ENCODE data around the gene PTPRCAP. TPM values are rescaled to one million over a fixed set of nuclear protein-coding genes. Genes with fewer than 3 reads are reported as not detected.
"Not testable (repeated sequence)": the region's sequence is repeated elsewhere in the genome, so short reads cannot be mapped to it uniquely, and the experiment has no call there.

PTPRCAP gene
- 85.1 and 90.3 TPM in 2 replicates for total RNA-seq

GRCh38 chr11:67437082-67437808, at the start of gene PTPRCAP:
Gene PTPRCAP, minus strand, starts transcription at chr11:67437682. Its CDS starts 63 bp downstream, at chr11:67437619.
- H3K36me3 Mint-ChIP-seq (ENCODE audit: low read depth), result peaks cover 47% of the 10 kb centered on the region
- H3K4me1 Mint-ChIP-seq, result peaks cover 42% of the 10 kb centered on the region
- H3K27ac Mint-ChIP-seq, result peak within 1 kb of the TSS; percentile 98
- H3K9me3 Mint-ChIP-seq, result no peaks in the 10 kb centered on the region
- intact Hi-C loops (cut with micrococcal nuclease), result loop anchor here (1.0 to 2.0 kb wide), 3 partner anchors 28 to 69 kb away; no protein-coding TSS in a partner anchor
- DNase-seq, result peak; percentile 92
- no peaks in the 10 kb centered on the region for H3K27me3 Mint-ChIP-seq
- peak within 1 kb of the TSS; percentile 99 for H3K4me3 Mint-ChIP-seq

GRCh38 chr11:67486481-67487195, 49.2 kb upstream of the PTPRCAP start:
- Mint-ChIP-seq H3K27ac (peak overlapping the region; percentile 99), H3K4me3 (peak overlapping the region; percentile 96), H3K9me3 (peaks cover 6% of the 10 kb centered on the region), H3K4me1 (peaks cover 59% of the 10 kb centered on the region), H3K36me3 (ENCODE audit: low read depth) (peaks cover 62% of the 10 kb centered on the region), H3K27me3 (no peaks in the 10 kb centered on the region)
- intact Hi-C loops (cut with micrococcal nuclease), result loop anchor here (1.0 to 10.0 kb wide), 3 partner anchors 20 to 532 kb away; partner anchors contain the start of genes PC and PTPRCAP
- DNase-seq, result peak; percentile 79

GRCh38 chr11:67485873-67486361, 48.4 kb upstream of the PTPRCAP start:
- H3K9me3 Mint-ChIP-seq, H3K27me3 Mint-ChIP-seq: not testable (repeated sequence)
- intact Hi-C loops (cut with micrococcal nuclease), result loop anchor here (2.0 to 10.0 kb wide), 3 partner anchors 49 to 531 kb away; partner anchors contain the start of genes PC and PTPRCAP
- peaks cover 58% of the 10 kb centered on the region for H3K36me3 Mint-ChIP-seq (ENCODE audit: low read depth)
- peak; percentile 86 for DNase-seq
- peak overlapping the region; percentile 96 for H3K4me3 Mint-ChIP-seq
- peaks cover 59% of the 10 kb centered on the region for H3K4me1 Mint-ChIP-seq
- peak overlapping the region; percentile 99 for H3K27ac Mint-ChIP-seq

GRCh38 chr11:67484847-67485311, 47.4 kb upstream of the PTPRCAP start:
- peak overlapping the region; percentile 99 for H3K27ac Mint-ChIP-seq
- DNase-seq, result peak; percentile 89
- peaks cover 1% of the 10 kb centered on the region for H3K27me3 Mint-ChIP-seq
- peaks cover 59% of the 10 kb centered on the region for H3K4me1 Mint-ChIP-seq
- intact Hi-C loops (cut with micrococcal nuclease), result loop anchor here (2.0 to 10.0 kb wide), 3 partner anchors 82 to 530 kb away; partner anchors contain the start of genes GRK2 and PC
- H3K36me3 Mint-ChIP-seq (ENCODE audit: low read depth), result peaks cover 52% of the 10 kb centered on the region
- peak overlapping the region; percentile 96 for H3K4me3 Mint-ChIP-seq
- peaks cover 6% of the 10 kb centered on the region for H3K9me3 Mint-ChIP-seq

GRCh38 chr11:67483831-67484665, 46.6 kb upstream of the PTPRCAP start:
- Mint-ChIP-seq H3K4me1 (peaks cover 55% of the 10 kb centered on the region), H3K4me3 (peak overlapping the region; percentile 96)

GRCh38 chr11:67482827-67483798, 45.6 kb upstream of the PTPRCAP start, which contains the start of gene AIP:
Gene AIP, plus strand, starts transcription at chr11:67483026. Its CDS starts 133 bp downstream, at chr11:67483159.
- Mint-ChIP-seq H3K4me1 (peaks cover 47% of the 10 kb centered on the region), H3K4me3 (peak within 1 kb of the TSS; percentile 96), H3K27ac (peak within 1 kb of the TSS; percentile 99), H3K27me3 (peaks cover 5% of the 10 kb centered on the region), H3K36me3 (ENCODE audit: low read depth) (peaks cover 39% of the 10 kb centered on the region), H3K9me3 (peaks cover 6% of the 10 kb centered on the region)
- intact Hi-C loops (cut with micrococcal nuclease), result loop anchor here (1.0 to 10.0 kb wide), 4 partner anchors 14 to 528 kb away; partner anchors contain the start of genes GRK2, PC and TMEM134
- peak; percentile 99 for DNase-seq

More at GRCh38 chr11:67483831-67484665, 46.6 kb upstream of the PTPRCAP start:
- intact Hi-C loops (cut with micrococcal nuclease), result loop anchor here (1.0 to 10.0 kb wide), 4 partner anchors 20 to 529 kb away; partner anchors contain the start of genes GRK2 and PC
- Mint-ChIP-seq H3K36me3 (ENCODE audit: low read depth) (peaks cover 47% of the 10 kb centered on the region), H3K27ac (peak overlapping the region; percentile 99), H3K9me3 (peaks cover 6% of the 10 kb centered on the region), H3K27me3 (peaks cover 5% of the 10 kb centered on the region)
- DNase-seq, result peak; percentile 85

GRCh38 chr11:67482275-67482826, 44.9 kb upstream of the PTPRCAP start:
- Mint-ChIP-seq H3K9me3 (peaks cover 6% of the 10 kb centered on the region), H3K4me1 (peaks cover 40% of the 10 kb centered on the region), H3K4me3 (peak overlapping the region; percentile 96), H3K36me3 (ENCODE audit: low read depth) (peaks cover 33% of the 10 kb centered on the region), H3K27ac (peak overlapping the region; percentile 99), H3K27me3 (peaks cover 5% of the 10 kb centered on the region)
- intact Hi-C loops (cut with micrococcal nuclease), result loop anchor here (1.0 to 10.0 kb wide), 3 partner anchors 13 to 528 kb away; partner anchors contain the start of genes GRK2, PC and TMEM134
- DNase-seq, result no peak

GRCh38 chr11:67477344-67478050, 40.0 kb upstream of the PTPRCAP start:
- H3K4me1 Mint-ChIP-seq; H3K27ac Mint-ChIP-seq; H3K9me3 Mint-ChIP-seq; H3K4me3 Mint-ChIP-seq; DNase-seq; H3K27me3 Mint-ChIP-seq; H3K36me3 Mint-ChIP-seq (ENCODE audit: low read depth); intact Hi-C loops (cut with micrococcal nuclease): not testable (repeated sequence)

- H3K4me3 Mint-ChIP-seq; H3K9me3 Mint-ChIP-seq; DNase-seq; H3K4me1 Mint-ChIP-seq; H3K27me3 Mint-ChIP-seq; H3K36me3 Mint-ChIP-seq (ENCODE audit: low read depth); H3K27ac Mint-ChIP-seq; intact Hi-C loops (cut with micrococcal nuclease): not testable (repeated sequence)
Observed at GRCh38 chr11:67476692-67477091, 39.2 kb upstream of the PTPRCAP start.

GRCh38 chr11:67472882-67473281, 35.4 kb upstream of the PTPRCAP start:
- H3K27ac Mint-ChIP-seq, result no peak overlapping the region
- intact Hi-C loops (cut with micrococcal nuclease), result no loop called here
- H3K36me3 Mint-ChIP-seq (ENCODE audit: low read depth), result no peaks in the 10 kb centered on the region
- H3K27me3 Mint-ChIP-seq, result no peaks in the 10 kb centered on the region
- DNase-seq, result no peak
- H3K4me3 Mint-ChIP-seq, result no peak overlapping the region
- peaks cover 14% of the 10 kb centered on the region for H3K4me1 Mint-ChIP-seq
- H3K9me3 Mint-ChIP-seq, result no peaks in the 10 kb centered on the region

- peaks cover 20% of the 10 kb centered on the region for H3K4me1 Mint-ChIP-seq
- H3K27ac Mint-ChIP-seq, result no peak overlapping the region
- H3K9me3 Mint-ChIP-seq, result no peaks in the 10 kb centered on the region
- H3K36me3 Mint-ChIP-seq (ENCODE audit: low read depth), result peaks cover 2% of the 10 kb centered on the region
- H3K27me3 Mint-ChIP-seq, result no peaks in the 10 kb centered on the region
- DNase-seq, result no peak
- H3K4me3 Mint-ChIP-seq, result peak overlapping the region; percentile 80
- intact Hi-C loops (cut with micrococcal nuclease), result no loop called here
Observed at GRCh38 chr11:67470337-67471002, 33.0 kb upstream of the PTPRCAP start.

All from activated CD4-positive, alpha-beta T cell treated with anti-CD3 and anti-CD28 coated beads, Interleukin-2, amount 10 ng/mL, durations not matched to agents 24 days and 14 days (primary cell).